OCI-LY7 (cell line): Measurements from ENCODE around the gene TMEM151B. TPM values are rescaled to one million over a fixed set of nuclear protein-coding genes. Genes with fewer than 3 reads are reported as not detected.

ENCODE experiments used
- BruUV-seq: library from RNA; stranded (reverse); fragments of 400-500 nt; replicated peaks from 2 replicates; lab custom pipeline; 2021; lab: Mats Ljungman, UMichigan
- CTCF ChIA-PET: fragments of 300-600 bp; sonication (Branson Sonifier 250); formaldehyde crosslinking; loops from one replicate; lab custom pipeline; 2022; ENCODE audit warnings: antibody characterized with exemption; ENCODE audit not compliant: unreplicated experiment; lab: Charles Lee
- POLR2A ChIA-PET: fragments of 300-600 bp; sonication (Branson Sonifier 250); formaldehyde crosslinking; loops from one replicate; lab custom pipeline; 2022; ENCODE audit warnings: antibody characterized with exemption; lab: Charles Lee
- DNase-seq: peaks from one replicate; pipeline ENCODE4 v3.0.0-alpha.2; 2015; ENCODE audit warnings: low spot score
- H2AFZ ChIP-seq: fragments of 200-600 bp; sonication (generic), shearing (Covaris generic); 2 replicates; pipeline ENCODE4 v1.6.1; 2014; ENCODE audit warnings: mild to moderate bottlenecking, antibody characterized with exemption, low read length, moderate library complexity
- H3K27ac ChIP-seq: fragments of 200-600 bp; sonication (generic); 2 replicates; pipeline ENCODE4 v1.5.1; 2014; ENCODE audit warnings: mixed run types, low read depth, mild to moderate bottlenecking, moderate library complexity, low read length, inconsistent platforms; ENCODE audit not compliant: poor library complexity, severe bottlenecking
- H3K36me3 ChIP-seq: fragments of 200-600 bp; sonication (generic); 2 replicates; pipeline ENCODE4 v1.6.1; 2014; ENCODE audit warnings: mild to moderate bottlenecking, antibody characterized with exemption, low read length, moderate library complexity, mixed read lengths; ENCODE audit not compliant: insufficient read depth
- H3K4me1 ChIP-seq: fragments of 200-600 bp; sonication (generic); 2 replicates; pipeline ENCODE4 v1.5.1; 2014; ENCODE audit warnings: mild to moderate bottlenecking, low read length; ENCODE audit not compliant: insufficient read depth, poor library complexity, severe bottlenecking
- H3K4me2 ChIP-seq: fragments of 200-600 bp; sonication (generic); 2 replicates; pipeline ENCODE4 v1.6.1; 2014; ENCODE audit warnings: mild to moderate bottlenecking, low read length
- H3K4me3 ChIP-seq: fragments of 200-600 bp; sonication (generic); 2 replicates; pipeline ENCODE4 v1.5.1; 2014; ENCODE audit warnings: mild to moderate bottlenecking, low read depth, low read length; ENCODE audit not compliant: poor library complexity, severe bottlenecking
- H3K79me2 ChIP-seq: fragments of 200-600 bp; sonication (generic); 2 replicates; pipeline ENCODE4 v1.6.1; 2016; ENCODE audit warnings: low read depth, mild to moderate bottlenecking, low read length, moderate library complexity, mixed read lengths; ENCODE audit not compliant: insufficient read depth
- H3K9me2 ChIP-seq: fragments of 200-600 bp; sonication (generic); 2 replicates; pipeline ENCODE4 v1.6.1; 2016; ENCODE audit warnings: mild to moderate bottlenecking, low read length, mixed read lengths; ENCODE audit not compliant: insufficient read depth
- H3K9me3 ChIP-seq: fragments of 200-600 bp; sonication (generic); 2 replicates; pipeline ENCODE4 v1.6.1; 2014; ENCODE audit warnings: mild to moderate bottlenecking, mixed run types, low read length, mixed read lengths
- H4K20me1 ChIP-seq: fragments of 200-600 bp; sonication (generic); 2 replicates; pipeline ENCODE4 v1.6.1; 2014; ENCODE audit warnings: mild to moderate bottlenecking, antibody characterized with exemption, low read length, moderate library complexity, mixed read lengths; ENCODE audit not compliant: insufficient read depth
- CTCF ChIP-seq: fragments of 200-600 bp; sonication (generic); conservative IDR thresholded peaks from 2 replicates; pipeline ENCODE4 v1.5.1; 2014; ENCODE audit warnings: mild to moderate bottlenecking, antibody characterized with exemption, low read length, moderate library complexity, mixed read lengths
- EZH2phosphoT487 ChIP-seq: fragments of 200-600 bp; sonication (generic); IDR thresholded peaks from 2 replicates; pipeline ENCODE4 v1.6.1; 2018; ENCODE audit warnings: low read depth, borderline replicate concordance, mild to moderate bottlenecking, mixed run types, antibody characterized with exemption, low read length, moderate library complexity, mixed read lengths
- intact Hi-C: fragments of 100-400 bp; cut with micrococcal nuclease; formaldehyde crosslinking; loops from one replicate; pipeline ENCODE4 v1.10.0; 2022; ENCODE audit not compliant: unreplicated experiment
- total RNA-seq, 2 experiments: library from RNA; depleted of rRNA in 1 of 2; stranded (reverse); fragments of >200 nt in 1 of 2; shearing (Covaris generic) in 1 of 2; gene quantifications; 2 replicates each; pipeline ENCODE4 v1.2.3, GENCODE V29; 2014 to 2022

Gene TMEM151B
- total RNA-seq, 2 experiments from 2014 or later: 0.15 TPM; not detected in 1

GRCh38 chr6:44258325-44258863 is 11.9 kb upstream of the TMEM151B start:
- Histone ChIP-seq H3K36me3 (peaks cover 85% of the 10 kb centered on the region), H3K27ac (peak overlapping the region; percentile 54), H4K20me1 (peaks cover under 1% of the 10 kb centered on the region; the same call in 1 of the 2 replicates), H3K4me2 (peak overlapping the region; percentile 100), H2AFZ (no peak overlapping the region), H3K4me3 (no peak overlapping the region), H3K4me1 (peaks cover 81% of the 10 kb centered on the region), H3K9me3 (no peaks in the 10 kb centered on the region), H3K9me2 (no peaks in the 10 kb centered on the region), H3K79me2 (peaks cover 26% of the 10 kb centered on the region)
- DNase-seq: no peak
- ChIA-PET CTCF (no interaction called here), POLR2A (no interaction called here)
- intact Hi-C loops: no loop called here
- BruUV-seq: TSS peak; percentile 34
- TF ChIP-seq CTCF (no peak), EZH2phosphoT487 (no peak)

GRCh38 chr6:44258921-44259320 is 11.3 kb upstream of the TMEM151B start:
- POLR2A ChIA-PET: no interaction called here
- H3K36me3 ChIP-seq: peaks cover 80% of the 10 kb centered on the region
- peak overlapping the region; percentile 54 for H3K27ac ChIP-seq
- CTCF ChIA-PET: no interaction called here
- H3K79me2 ChIP-seq: peaks cover 31% of the 10 kb centered on the region
- H3K9me2 ChIP-seq: no peaks in the 10 kb centered on the region
- no peak for TF ChIP-seq EZH2phosphoT487
- no peak for TF ChIP-seq CTCF
- no peaks in the 10 kb centered on the region for H4K20me1 ChIP-seq
- no peak overlapping the region for H2AFZ ChIP-seq
- no peaks in the 10 kb centered on the region for H3K9me3 ChIP-seq
- no peak for DNase-seq
- no peak overlapping the region for H3K4me3 ChIP-seq
- intact Hi-C loops: no loop called here
- peaks cover 77% of the 10 kb centered on the region for H3K4me1 ChIP-seq
- no TSS peak for BruUV-seq
- H3K4me2 ChIP-seq: no peak overlapping the region

- Histone ChIP-seq H3K9me3 (no peaks in the 10 kb centered on the region), H3K79me2 (peaks cover 41% of the 10 kb centered on the region), H4K20me1 (no peaks in the 10 kb centered on the region), H3K36me3 (peaks cover 69% of the 10 kb centered on the region), H2AFZ (no peak overlapping the region), H3K9me2 (no peaks in the 10 kb centered on the region), H3K4me3 (no peak overlapping the region), H3K4me1 (peaks cover 67% of the 10 kb centered on the region), H3K4me2 (no peak overlapping the region), H3K27ac (no peak overlapping the region)
- intact Hi-C loops: no loop called here
- DNase-seq: no peak
- ChIA-PET POLR2A (no interaction called here), CTCF (no interaction called here)
- no peak for TF ChIP-seq CTCF
- no peak for TF ChIP-seq EZH2phosphoT487
- BruUV-seq: no TSS peak
These were observed 10.2 kb upstream of the TMEM151B start for GRCh38 chr6:44260011-44260410.
